Stomach (tissue), 9 donors: Measurements from ENCODE around the gene SMYD3. TPM values are rescaled to one million over a fixed set of nuclear protein-coding genes. Genes with fewer than 3 reads are reported as not detected.

Experiments
- DNase-seq, 2 donors: peaks; one replicate each; pipeline versions ENCODE4 v3.0.0 to v3.0.0-alpha.2; 2013 to 2019
- H3K27ac ChIP-seq, 5 donors: fragments of 200-600 bp in 4 of 5; sonication (generic) in 4 of 5; one replicate each; pipeline ENCODE4 v1.5.1; 2013 to 2019; ENCODE audit warnings: mild to moderate bottlenecking in 1 of 5, moderate library complexity in 1 of 5
- H3K27me3 ChIP-seq, 3 donors: fragments of 200-600 bp; sonication (generic); one replicate each; pipeline ENCODE4 v1.5.1; 2017 to 2019; ENCODE audit warnings: mixed run types in 1 of 3
- H3K36me3 ChIP-seq, 4 donors: fragments of 200-600 bp; sonication (generic); 1 replicate in 3 of 4; 2 replicates in 1 of 4; pipeline ENCODE4 v1.5.1; 2016 to 2019
- H3K4me1 ChIP-seq, 4 donors: fragments of 200-600 bp; sonication (generic); one replicate each; pipeline ENCODE4 v1.5.1; 2016 to 2019
- H3K4me3 ChIP-seq, 4 donors: fragments of 200-600 bp; sonication (generic) in 3 of 4; one replicate each; pipeline ENCODE4 v1.5.1; 2016 to 2019; ENCODE audit warnings: mild to moderate bottlenecking in 1 of 4
- H3K9me3 ChIP-seq, 4 donors: fragments of 200-600 bp; sonication (generic); one replicate each; pipeline ENCODE4 v1.5.1; 2016 to 2019
- CTCF ChIP-seq, 7 experiments: fragments of 450-650 bp in 4 of 7; fragments of 200-600 bp in 3 of 7; sonication (generic) in 3 of 7; IDR thresholded peaks; one replicate each; pipeline ENCODE4 v1.5.1; 2016 to 2019; ENCODE audit warnings: antibody characterized with exemption in 7 of 7, control low read depth in 2 of 7, mild to moderate bottlenecking in 1 of 7
- EP300 ChIP-seq: sonication (generic); formaldehyde crosslinking; IDR thresholded peaks from one replicate; pipeline ENCODE4 v1.6.1; 2017; ENCODE audit warnings: antibody characterized with exemption
- POLR2A ChIP-seq, 4 donors: fragments of 450-650 bp; IDR thresholded peaks; one replicate each; pipeline ENCODE4 v1.6.1; 2016; ENCODE audit warnings: antibody characterized with exemption in 4 of 4, control low read depth in 2 of 4, mild to moderate bottlenecking in 1 of 4, moderate library complexity in 1 of 4
- POLR2AphosphoS5 ChIP-seq, 3 donors: sonication (generic); formaldehyde crosslinking; IDR thresholded peaks; one replicate each; pipeline ENCODE4 v1.6.1; 2016; ENCODE audit warnings: antibody characterized with exemption in 3 of 3
- WGBS, 5 donors: extraction: QIAGEN DNeasy Blood & Tissue Kit in 3 of 5; methylation state at CpG; one replicate each; pipeline versions ENCODE4 v1.1.5 to v1.1.7; 2013 to 2018; 5-methylcytosine and 5-hydroxymethylcytosine counted together
- intact Hi-C: fragments of 100-400 bp; cut with DNase I; formaldehyde crosslinking; loops from one replicate; pipeline ENCODE4 v1.15.1; 2023; ENCODE audit warnings: low total_unique reads
- polyA plus RNA-seq, 3 donors: library from polyadenylated mRNA; stranded (reverse); fragments of 200-250 nt; gene quantifications; one replicate each; pipeline ENCODE4 v1.2.3, GENCODE V29; 2013
- total RNA-seq, 5 donors: library from RNA; depleted of rRNA; stranded (reverse); fragments of >200 nt; gene quantifications; one replicate each; pipeline versions ENCODE4 v1.1.0 to v1.2.3, GENCODE V29; 2014 to 2016
- donor health status: healthy with polysubstance abuse.
- donor health status: Bipolar disorder and iron deficiency.
- donor health status: healthy.

SMYD3 gene
- total and polyA plus RNA-seq, 8 donors: 6.4 to 196 (median 27.8) TPM

GRCh38 chr1:245997471-245998258 lies 509.4 kb downstream of the SMYD3 start:
- DNase-seq: peak in 1 of 2 donors; percentile 88
- Histone ChIP-seq H3K36me3 (no peaks in the 10 kb centered on the region), H3K4me3 (no peak overlapping the region), H3K27me3 (no peaks in the 10 kb centered on the region), H3K4me1 (peaks cover 0 to 27% (median 10%) of the 10 kb centered on the region in 4 donors), H3K27ac (peak overlapping the region in 2 of 5 donors; percentile 1 to 47), H3K9me3 (no peaks in the 10 kb centered on the region)
- 30 to 57% (median 45%) methylated on average over 7 of the region's 7 CpGs for WGBS, 5 donors
- intact Hi-C loops: no loop called here
- TF ChIP-seq POLR2AphosphoS5 (IDR thresholded peaks at IDR 0.05) (peak in 1 of 3 donors; percentile 57), CTCF (IDR thresholded peaks at IDR 0.05) (no peak)

- H3K27me3 ChIP-seq: no peaks in the 10 kb centered on the region
- intact Hi-C loops: no loop called here
- H3K4me3 ChIP-seq: no peak overlapping the region
- H3K9me3 ChIP-seq: no peaks in the 10 kb centered on the region
- no peak overlapping the region for H3K27ac ChIP-seq
- TF ChIP-seq POLR2A (IDR thresholded peaks at IDR 0.05) (no peak), POLR2AphosphoS5 (IDR thresholded peaks at IDR 0.05) (no peak), EP300 (no peak), CTCF (IDR thresholded peaks at IDR 0.05) (no peak)
- H3K4me1 ChIP-seq: peaks cover 0 to 24% (median 10%) of the 10 kb centered on the region in 4 donors
- 90 to 95% (median 93%) methylated on average over 15 of the region's 15 CpGs for WGBS, 5 donors
- no peaks in the 10 kb centered on the region for H3K36me3 ChIP-seq
- no peak for DNase-seq
Observed at GRCh38 chr1:245996811-245997210, 510.3 kb downstream of the SMYD3 start.

- intact Hi-C loops: no loop called here
- no peaks in the 10 kb centered on the region for H3K9me3 ChIP-seq
- H3K27me3 ChIP-seq: no peaks in the 10 kb centered on the region
- TF ChIP-seq EP300 (no peak), CTCF (IDR thresholded peaks at IDR 0.05) (no peak), POLR2AphosphoS5 (IDR thresholded peaks at IDR 0.05) (no peak), POLR2A (IDR thresholded peaks at IDR 0.05) (no peak)
- WGBS, 5 donors: 89 to 100% (median 92%) methylated on average over 1 of the region's 1 CpG
- peaks cover 0 to 20% (median 10%) of the 10 kb centered on the region in 4 donors for H3K4me1 ChIP-seq
- DNase-seq: no peak
- no peak overlapping the region for H3K27ac ChIP-seq
- H3K4me3 ChIP-seq: no peak overlapping the region
- H3K36me3 ChIP-seq: no peaks in the 10 kb centered on the region
Observed at GRCh38 chr1:245995474-245995873, 511.6 kb downstream of the SMYD3 start.

GRCh38 chr1:245991266-245991665 lies 515.8 kb downstream of the SMYD3 start:
- Histone ChIP-seq H3K27me3 (no peaks in the 10 kb centered on the region), H3K9me3 (no peaks in the 10 kb centered on the region), H3K27ac (no peak overlapping the region), H3K36me3 (no peaks in the 10 kb centered on the region), H3K4me1 (peaks cover 0 to 4% (median 0%) of the 10 kb centered on the region in 4 donors), H3K4me3 (no peak overlapping the region)
- DNase-seq: no peak
- intact Hi-C loops: no loop called here
- WGBS, 5 donors: 52 to 78% (median 68%) methylated on average over 4 of the region's 4 CpGs
- TF ChIP-seq EP300 (no peak), POLR2AphosphoS5 (IDR thresholded peaks at IDR 0.05) (no peak), POLR2A (IDR thresholded peaks at IDR 0.05) (no peak), CTCF (IDR thresholded peaks at IDR 0.05) (no peak)
